Measurements from ENCODE around the gene RNF208.

Gene RNF208

GRCh38 chr9:137200311-137201204 lies 21.5 kb downstream of the RNF208 start, which contains the start of gene TPRN:
TPRN (minus strand) TSS chr9:137200741; CDS start chr9:137200711, 30 bp downstream.
- WGBS (ENCODE audit: insufficient coverage): 0% methylated on average over 101 of the region's 118 CpGs
- Histone ChIP-seq H3K27ac (ENCODE audit: insufficient read depth in 1 of 2, low read depth in 1 of 2, low read length in 2 of 2, poor library complexity in 1 of 2, severe bottlenecking in 2 of 2) (peak within 1 kb of the TSS in 1 of 2 experiments; percentile 71), H3K4me3 (ENCODE audit: control insufficient read depth in 1 of 7, extremely low read depth in 1 of 7, insufficient read depth in 4 of 7, low read depth in 2 of 7, low read length in 6 of 7) (peak within 1 kb of the TSS; percentile 69 to 92 (median 89)), H3K36me3 (ENCODE audit: control insufficient read depth in 4 of 4, insufficient read depth in 4 of 4, low read length in 3 of 4) (no peaks in the 10 kb centered on the region), H3K9me3 (ENCODE audit: control extremely low read depth in 1 of 5, control insufficient read depth in 4 of 5, insufficient read depth in 2 of 5, low read depth in 1 of 5, low read length in 4 of 5) (no peaks in the 10 kb centered on the region), H3K27me3 (replicated peaks in 2 of 5; ENCODE audit: control insufficient read depth in 4 of 5, insufficient read depth in 5 of 5, low read length in 4 of 5) (peaks cover 0 to 9% (median 0%) of the 10 kb centered on the region in 5 experiments), H3K4me1 (ENCODE audit: control extremely low read depth in 1 of 4, control insufficient read depth in 4 of 4, insufficient read depth in 4 of 4, low read length in 3 of 4) (peaks cover 4 to 54% (median 33%) of the 10 kb centered on the region in 4 experiments)
- peak; percentile 98 to 99 (median 99) for DNase-seq
- POLR2A ChIA-PET: interaction anchor here (0.6 to 1.1 kb wide), 5 partner anchors 11 to 496 kb away, joined by 3 to 6 read pairs (median 4); partner anchors contain the start of gene ARRDC1
- CTCF ChIA-PET: interaction anchor here (2.5 to 2.6 kb wide), 2 partner anchors 11 to 13 kb away, joined by 5 to 14 read pairs; no protein-coding TSS in a partner anchor

- Histone ChIP-seq H3K36me3 (ENCODE audit: control insufficient read depth in 4 of 4, insufficient read depth in 4 of 4, low read length in 3 of 4) (no peaks in the 10 kb centered on the region), H3K27ac (ENCODE audit: insufficient read depth in 1 of 2, low read depth in 1 of 2, low read length in 2 of 2, poor library complexity in 1 of 2, severe bottlenecking in 2 of 2) (no peak overlapping the region), H3K9me3 (ENCODE audit: control extremely low read depth in 1 of 5, control insufficient read depth in 4 of 5, insufficient read depth in 2 of 5, low read depth in 1 of 5, low read length in 4 of 5) (no peaks in the 10 kb centered on the region), H3K4me1 (ENCODE audit: control extremely low read depth in 1 of 4, control insufficient read depth in 4 of 4, insufficient read depth in 4 of 4, low read length in 3 of 4) (peaks cover 3 to 49% (median 27%) of the 10 kb centered on the region in 4 experiments), H3K27me3 (replicated peaks in 2 of 5; ENCODE audit: control insufficient read depth in 4 of 5, insufficient read depth in 5 of 5, low read length in 4 of 5) (peaks cover 0 to 9% (median 0%) of the 10 kb centered on the region in 5 experiments), H3K4me3 (ENCODE audit: control insufficient read depth in 1 of 7, extremely low read depth in 1 of 7, insufficient read depth in 4 of 7, low read depth in 2 of 7, low read length in 6 of 7) (peak overlapping the region in 4 of 7 experiments; percentile 6 to 62 (median 50))
- WGBS (ENCODE audit: insufficient coverage): 25% methylated on average over 37 of the region's 51 CpGs
- DNase-seq: no peak
- POLR2A ChIA-PET: interaction anchor here (0.5 kb wide), 1 partner anchor 68 kb away, joined by 3 read pairs; no protein-coding TSS in a partner anchor
- CTCF ChIA-PET: interaction anchor here (1.6 kb wide), 1 partner anchor 27 kb away, joined by 5 read pairs; no protein-coding TSS in a partner anchor
Measured at GRCh38 chr9:137199411-137200121, 22.5 kb downstream of the RNF208 start.

GRCh38 chr9:137198902-137199283 lies 23.1 kb downstream of the RNF208 start:
- POLR2A ChIA-PET: no interaction called here
- CTCF ChIA-PET: interaction anchor here (1.1 to 1.6 kb wide), 2 partner anchors 8 to 28 kb away, joined by 3 to 5 read pairs; no protein-coding TSS in a partner anchor
- 93% methylated on average over 10 of the region's 11 CpGs for WGBS (ENCODE audit: insufficient coverage)
- H3K27me3 ChIP-seq (replicated peaks in 2 of 5; ENCODE audit: control insufficient read depth in 4 of 5, insufficient read depth in 5 of 5, low read length in 4 of 5): peaks cover 0 to 9% (median 0%) of the 10 kb centered on the region in 5 experiments
- no peak for DNase-seq
- peak overlapping the region in 1 of 7 experiments; percentile 60 for H3K4me3 ChIP-seq (ENCODE audit: control insufficient read depth in 1 of 7, extremely low read depth in 1 of 7, insufficient read depth in 4 of 7, low read depth in 2 of 7, low read length in 6 of 7)
- H3K9me3 ChIP-seq (ENCODE audit: control extremely low read depth in 1 of 5, control insufficient read depth in 4 of 5, insufficient read depth in 2 of 5, low read depth in 1 of 5, low read length in 4 of 5): no peaks in the 10 kb centered on the region
- peaks cover 0 to 42% (median 21%) of the 10 kb centered on the region in 4 experiments for H3K4me1 ChIP-seq (ENCODE audit: control extremely low read depth in 1 of 4, control insufficient read depth in 4 of 4, insufficient read depth in 4 of 4, low read length in 3 of 4)
- no peak overlapping the region for H3K27ac ChIP-seq (ENCODE audit: insufficient read depth in 1 of 2, low read depth in 1 of 2, low read length in 2 of 2, poor library complexity in 1 of 2, severe bottlenecking in 2 of 2)
- H3K36me3 ChIP-seq (ENCODE audit: control insufficient read depth in 4 of 4, insufficient read depth in 4 of 4, low read length in 3 of 4): no peaks in the 10 kb centered on the region

- no peak for DNase-seq
- H3K27me3 ChIP-seq (replicated peaks in 2 of 5; ENCODE audit: control insufficient read depth in 4 of 5, insufficient read depth in 5 of 5, low read length in 4 of 5): peaks cover 0 to 9% (median 0%) of the 10 kb centered on the region in 5 experiments
- WGBS (ENCODE audit: insufficient coverage): 93% methylated on average over 18 of the region's 19 CpGs
- no peak overlapping the region for H3K4me3 ChIP-seq (ENCODE audit: control insufficient read depth in 1 of 7, extremely low read depth in 1 of 7, insufficient read depth in 4 of 7, low read depth in 2 of 7, low read length in 6 of 7)
- POLR2A ChIA-PET: interaction anchor here (1.0 kb wide), 1 partner anchor 25 kb away, joined by 3 read pairs; no protein-coding TSS in a partner anchor
- no peaks in the 10 kb centered on the region for H3K36me3 ChIP-seq (ENCODE audit: control insufficient read depth in 4 of 4, insufficient read depth in 4 of 4, low read length in 3 of 4)
- no peak overlapping the region for H3K27ac ChIP-seq (ENCODE audit: insufficient read depth in 1 of 2, low read depth in 1 of 2, low read length in 2 of 2, poor library complexity in 1 of 2, severe bottlenecking in 2 of 2)
- H3K4me1 ChIP-seq (ENCODE audit: control extremely low read depth in 1 of 4, control insufficient read depth in 4 of 4, insufficient read depth in 4 of 4, low read length in 3 of 4): peaks cover 0 to 41% (median 19%) of the 10 kb centered on the region in 4 experiments
- CTCF ChIA-PET: interaction anchor here (0.6 to 2.8 kb wide), 4 partner anchors 8 to 38 kb away, joined by 3 to 9 read pairs (median 4); partner anchors contain the start of gene SSNA1
- no peaks in the 10 kb centered on the region for H3K9me3 ChIP-seq (ENCODE audit: control extremely low read depth in 1 of 5, control insufficient read depth in 4 of 5, insufficient read depth in 2 of 5, low read depth in 1 of 5, low read length in 4 of 5)
Measured at GRCh38 chr9:137198051-137198901, 23.8 kb downstream of the RNF208 start.

- peaks cover 0 to 25% (median 12%) of the 10 kb centered on the region in 4 experiments for H3K4me1 ChIP-seq (ENCODE audit: control extremely low read depth in 1 of 4, control insufficient read depth in 4 of 4, insufficient read depth in 4 of 4, low read length in 3 of 4)
- no peak for DNase-seq
- H3K27ac ChIP-seq (ENCODE audit: insufficient read depth in 1 of 2, low read depth in 1 of 2, low read length in 2 of 2, poor library complexity in 1 of 2, severe bottlenecking in 2 of 2): no peak overlapping the region
- H3K27me3 ChIP-seq (replicated peaks in 2 of 5; ENCODE audit: control insufficient read depth in 4 of 5, insufficient read depth in 5 of 5, low read length in 4 of 5): peaks cover 0 to 9% (median 0%) of the 10 kb centered on the region in 5 experiments
- ChIA-PET CTCF (interaction anchor here (1.4 to 2.8 kb wide), 2 partner anchors 32 to 41 kb away, joined by 6 to 9 read pairs; partner anchors contain the start of gene RNF224), POLR2A (interaction anchor here (1.0 kb wide), 1 partner anchor 10 kb away, joined by 3 read pairs; the partner anchor contains the start of genes NDOR1 and TMEM203)
- H3K9me3 ChIP-seq (ENCODE audit: control extremely low read depth in 1 of 5, control insufficient read depth in 4 of 5, insufficient read depth in 2 of 5, low read depth in 1 of 5, low read length in 4 of 5): no peaks in the 10 kb centered on the region
- peaks cover 0 to 24% (median 8%) of the 10 kb centered on the region in 4 experiments for H3K36me3 ChIP-seq (ENCODE audit: control insufficient read depth in 4 of 4, insufficient read depth in 4 of 4, low read length in 3 of 4)
- WGBS (ENCODE audit: insufficient coverage): 98% methylated on average over 20 of the region's 21 CpGs
- H3K4me3 ChIP-seq (ENCODE audit: control insufficient read depth in 1 of 7, extremely low read depth in 1 of 7, insufficient read depth in 4 of 7, low read depth in 2 of 7, low read length in 6 of 7): no peak overlapping the region
Measured at GRCh38 chr9:137195525-137196220, 26.4 kb downstream of the RNF208 start.

Measured in common myeloid progenitor, CD34-positive (primary cell).